Activated CD8-positive, alpha-beta T cell treated with anti-CD3 and anti-CD28 coated beads, Interleukin-2, amount 10 ng/mL, durations not matched to agents 7 days and 5 days (primary cell): ENCODE results near the gene RAB11FIP5. TPM values are rescaled to one million over a fixed set of nuclear protein-coding genes. Genes with fewer than 3 reads are reported as not detected.

Experiments
- ATAC-seq: fragments of 150-1000 bp; cut with Tn5 transposase; one replicate; pipeline ENCODE4 v1.10.0; 2021; ENCODE audit warnings: moderate library complexity
- CTCF ChIA-PET: fragments of 350-600 bp; sonication (Branson Sonifier 250); formaldehyde crosslinking; loops from one replicate; lab custom pipeline; 2021; ENCODE audit warnings: antibody characterized with exemption; lab: Charles Lee
- POLR2A ChIA-PET: fragments of 350-600 bp; sonication (Branson Sonifier 250); formaldehyde crosslinking; loops from one replicate; lab custom pipeline; 2021; ENCODE audit warnings: antibody characterized with exemption; lab: Charles Lee
- DNase-seq: peaks from one replicate; pipeline ENCODE4 v3.0.0-alpha.2; 2020
- H3K27ac Mint-ChIP-seq: one replicate; pipeline ENCODE4 v1.8.0; 2021; ENCODE audit warnings: mild to moderate bottlenecking, mixed read lengths
- H3K27me3 Mint-ChIP-seq: one replicate; pipeline ENCODE4 v1.8.0; 2021; ENCODE audit warnings: low read depth, mixed read lengths
- H3K36me3 Mint-ChIP-seq: one replicate; pipeline ENCODE4 v1.8.0; 2021; ENCODE audit warnings: low read depth, mixed read lengths
- H3K4me1 Mint-ChIP-seq: one replicate; pipeline ENCODE4 v1.8.0; 2021; ENCODE audit warnings: low read depth, mixed read lengths
- H3K4me3 Mint-ChIP-seq: one replicate; pipeline ENCODE4 v1.8.0; 2021; ENCODE audit warnings: mild to moderate bottlenecking, mixed read lengths
- H3K9me3 Mint-ChIP-seq: one replicate; pipeline ENCODE4 v1.8.0; 2022; ENCODE audit warnings: mixed read lengths; ENCODE audit not compliant: insufficient read depth
- total RNA-seq, 2 experiments: library from RNA; stranded (reverse); gene quantifications; one replicate each; pipeline ENCODE4 v1.2.3, GENCODE V29; 2021

Gene RAB11FIP5
- total RNA-seq, 2 experiments from 2014 or later: 1.4 to 1.7 TPM

GRCh38 chr2:73080321-73081131, 32.2 kb downstream of the RAB11FIP5 start:
- no peak for DNase-seq
- Mint-ChIP-seq H3K27me3 (no peaks in the 10 kb centered on the region), H3K36me3 (no peaks in the 10 kb centered on the region), H3K27ac (no peak overlapping the region), H3K4me3 (no peak overlapping the region), H3K9me3 (no peaks in the 10 kb centered on the region), H3K4me1 (no peaks in the 10 kb centered on the region)
- ChIA-PET CTCF (no interaction called here), POLR2A (no interaction called here)
- no peak for ATAC-seq

DNA sequence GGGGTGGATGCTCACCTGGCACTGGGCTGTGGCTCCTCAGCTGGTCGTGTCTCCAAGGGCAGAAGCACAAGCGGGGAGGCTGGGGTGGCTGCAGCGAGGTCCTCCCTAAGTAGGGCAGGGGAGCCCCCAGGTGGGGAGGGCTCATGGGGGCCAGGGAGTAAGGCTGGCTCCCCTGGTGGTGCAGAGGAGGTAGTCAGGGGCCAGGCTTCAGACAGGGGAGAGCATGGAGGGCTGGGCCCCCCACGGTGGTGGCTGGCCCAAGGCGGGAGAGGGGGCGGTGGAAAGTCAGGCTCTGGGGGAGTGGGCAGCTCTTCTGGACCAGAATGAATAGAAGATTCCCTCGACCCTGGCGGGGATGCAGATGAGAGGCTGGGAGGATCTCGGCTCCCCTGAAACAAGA, 33.1 kb downstream of the RAB11FIP5 start:
- Mint-ChIP-seq H3K27me3 (no peaks in the 10 kb centered on the region), H3K4me3 (no peak overlapping the region), H3K27ac (no peak overlapping the region), H3K36me3 (no peaks in the 10 kb centered on the region), H3K4me1 (no peaks in the 10 kb centered on the region), H3K9me3 (no peaks in the 10 kb centered on the region)
- ChIA-PET CTCF (no interaction called here), POLR2A (no interaction called here)
- ATAC-seq (no peak), DNase-seq (no peak)

GRCh38 chr2:73078457-73079411, 34.0 kb downstream of the RAB11FIP5 start:
- no peak for DNase-seq
- Mint-ChIP-seq H3K36me3 (no peaks in the 10 kb centered on the region), H3K27me3 (no peaks in the 10 kb centered on the region), H3K27ac (no peak overlapping the region), H3K4me3 (no peak overlapping the region), H3K9me3 (no peaks in the 10 kb centered on the region), H3K4me1 (no peaks in the 10 kb centered on the region)
- no peak for ATAC-seq
- POLR2A ChIA-PET: interaction anchor here (0.6 kb wide), 1 partner anchor 197 kb away, joined by 3 read pairs; no protein-coding TSS in a partner anchor
- CTCF ChIA-PET: interaction anchor here (0.8 kb wide), 1 partner anchor 98 kb away, joined by 4 read pairs; no protein-coding TSS in a partner anchor

DNA sequence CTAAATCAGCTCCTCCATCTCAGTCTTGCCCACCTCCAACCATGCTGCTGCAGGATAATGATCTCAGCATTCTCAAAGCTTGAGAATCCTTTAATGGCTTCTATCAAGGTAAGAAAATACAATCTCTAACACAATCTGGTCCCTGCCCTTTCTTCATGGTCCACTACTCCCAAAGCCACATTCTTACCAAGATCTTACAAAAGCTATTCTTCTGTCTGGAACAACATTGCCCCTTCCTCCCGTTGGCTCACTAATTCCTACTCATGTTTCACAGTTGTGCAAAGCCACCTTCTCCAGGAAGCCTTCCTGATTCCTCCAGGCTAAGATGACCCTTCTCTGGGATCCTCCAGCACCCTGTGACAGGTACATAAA, 35.3 kb downstream of the RAB11FIP5 start:
- Mint-ChIP-seq H3K4me3 (no peak overlapping the region), H3K27ac (no peak overlapping the region), H3K36me3 (no peaks in the 10 kb centered on the region), H3K4me1 (peaks cover 4% of the 10 kb centered on the region), H3K9me3 (no peaks in the 10 kb centered on the region), H3K27me3 (no peaks in the 10 kb centered on the region)
- ChIA-PET CTCF (interaction anchor here (0.8 to 1.7 kb wide), 4 partner anchors 8 to 100 kb away, joined by 3 to 6 read pairs (median 4); no protein-coding TSS in a partner anchor), POLR2A (no interaction called here)
- no peak for DNase-seq
- ATAC-seq: no peak

DNA sequence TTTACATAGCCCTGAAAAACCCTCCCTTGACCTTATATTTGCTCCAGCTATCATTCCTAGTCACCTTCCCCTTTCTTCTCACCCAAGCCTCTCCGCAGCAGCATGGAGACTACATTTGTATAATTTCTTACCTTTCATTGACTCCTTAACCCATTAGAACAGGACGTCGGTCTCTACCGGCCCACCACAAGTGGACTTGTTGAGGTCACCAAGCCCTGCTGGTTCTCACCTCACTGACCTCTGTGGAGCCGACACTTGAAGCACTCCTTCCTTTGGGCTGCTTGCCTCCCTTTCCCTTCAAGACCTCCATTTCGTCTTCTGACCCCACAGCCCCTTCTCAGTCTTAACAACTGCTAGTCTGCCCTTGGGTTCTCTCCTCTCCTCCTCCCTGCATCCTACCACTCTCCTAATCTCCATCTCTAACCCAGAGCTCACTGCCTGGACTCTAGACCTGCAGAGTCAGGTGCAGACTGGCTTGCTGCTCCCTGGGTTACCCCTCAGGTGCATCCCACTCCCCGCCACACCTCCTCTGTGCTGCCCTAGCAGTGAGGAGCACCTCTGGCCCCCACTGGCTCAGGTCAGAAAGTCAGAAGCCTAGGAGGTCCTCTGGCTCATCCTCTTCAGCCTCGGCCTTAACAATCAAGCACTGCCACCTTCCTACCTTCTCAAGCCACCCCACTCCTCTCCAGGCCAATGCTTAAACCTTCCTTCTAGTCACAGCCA, 35.9 kb downstream of the RAB11FIP5 start:
- ChIA-PET CTCF (interaction anchor here (1.3 to 1.7 kb wide), 3 partner anchors 8 to 101 kb away, joined by 3 to 6 read pairs (median 3); no protein-coding TSS in a partner anchor), POLR2A (no interaction called here)
- no peak overlapping the region for H3K4me3 Mint-ChIP-seq
- H3K27me3 Mint-ChIP-seq: no peaks in the 10 kb centered on the region
- ATAC-seq (no peak), DNase-seq (no peak)
- peaks cover 8% of the 10 kb centered on the region for H3K4me1 Mint-ChIP-seq
- no peaks in the 10 kb centered on the region for H3K9me3 Mint-ChIP-seq
- H3K36me3 Mint-ChIP-seq: no peaks in the 10 kb centered on the region
- H3K27ac Mint-ChIP-seq: no peak overlapping the region

DNA sequence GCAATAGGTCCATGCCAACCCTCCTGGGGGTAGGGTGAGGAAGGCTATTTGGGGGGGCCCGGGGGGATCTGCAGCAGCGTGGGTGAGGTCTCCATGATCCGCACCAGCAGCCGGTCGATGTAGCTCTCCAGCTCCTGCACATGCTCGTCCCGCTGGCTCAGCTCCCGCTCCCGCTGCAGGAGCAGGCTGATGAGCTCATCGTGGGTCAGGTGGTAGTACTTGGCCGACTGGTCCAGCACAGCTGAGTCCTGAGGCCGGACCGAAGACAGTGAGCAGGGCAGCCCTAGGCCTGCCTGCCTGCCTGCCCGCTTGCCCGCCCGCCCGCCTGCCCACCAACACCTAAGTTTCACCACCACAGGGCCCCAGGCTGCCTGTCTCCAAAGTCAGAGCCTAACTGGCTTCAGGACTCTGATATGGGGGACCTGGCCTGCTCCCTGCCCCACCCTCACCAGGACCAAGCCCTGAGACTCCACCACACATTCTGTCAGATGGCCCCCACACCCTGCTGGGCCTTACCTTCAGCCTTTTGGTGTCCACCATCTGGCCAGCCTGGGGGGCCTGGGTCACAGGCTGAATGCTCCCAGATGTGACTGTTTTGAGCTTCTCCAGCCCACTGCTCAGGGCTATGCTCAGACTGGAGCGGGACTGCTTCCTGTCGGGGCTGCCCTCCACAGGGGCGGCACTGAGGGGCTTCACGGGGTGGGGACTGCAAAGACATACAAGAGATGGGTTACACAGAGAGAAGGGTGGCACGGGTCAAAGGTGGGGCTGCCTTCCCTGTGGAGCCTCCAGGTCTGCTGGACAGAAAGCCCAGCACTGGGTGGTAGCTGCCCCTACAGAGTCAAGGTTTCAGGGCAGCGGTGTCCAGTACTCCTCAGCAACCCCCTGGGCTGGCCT, 37.0 kb downstream of the RAB11FIP5 start:
- Mint-ChIP-seq H3K4me1 (peaks cover 8% of the 10 kb centered on the region), H3K27ac (no peak overlapping the region), H3K36me3 (no peaks in the 10 kb centered on the region), H3K9me3 (no peaks in the 10 kb centered on the region), H3K27me3 (no peaks in the 10 kb centered on the region), H3K4me3 (no peak overlapping the region)
- ATAC-seq (no peak), DNase-seq (no peak)
- ChIA-PET CTCF (interaction anchor here (1.4 to 1.7 kb wide), 3 partner anchors 9 to 102 kb away, joined by 4 to 6 read pairs (median 4); no protein-coding TSS in a partner anchor), POLR2A (no interaction called here)

GRCh38 chr2:73074110-73075069, 38.4 kb downstream of the RAB11FIP5 start:
- DNase-seq (no peak), ATAC-seq (no peak)
- Mint-ChIP-seq H3K4me1 (peaks cover 16% of the 10 kb centered on the region), H3K36me3 (no peaks in the 10 kb centered on the region), H3K4me3 (no peak overlapping the region), H3K27me3 (no peaks in the 10 kb centered on the region), H3K27ac (no peak overlapping the region), H3K9me3 (no peaks in the 10 kb centered on the region)
- ChIA-PET CTCF (interaction anchor here (1.4 to 3.9 kb wide), 4 partner anchors 10 to 103 kb away, joined by 3 to 22 read pairs (median 8); no protein-coding TSS in a partner anchor), POLR2A (no interaction called here)

GRCh38 chr2:73072416-73072815, 40.3 kb downstream of the RAB11FIP5 start:
- POLR2A ChIA-PET: interaction anchor here (0.6 to 1.8 kb wide), 2 partner anchors 105 to 161 kb away, joined by 3 to 7 read pairs; partner anchors contain the start of genes CCT7 and PRADC1
- no peaks in the 10 kb centered on the region for H3K36me3 Mint-ChIP-seq
- H3K27me3 Mint-ChIP-seq: no peaks in the 10 kb centered on the region
- H3K9me3 Mint-ChIP-seq: no peaks in the 10 kb centered on the region
- peaks cover 28% of the 10 kb centered on the region for H3K4me1 Mint-ChIP-seq
- DNase-seq (no peak), ATAC-seq (no peak)
- peak overlapping the region; percentile 79 for H3K4me3 Mint-ChIP-seq
- CTCF ChIA-PET: interaction anchor here (0.8 to 3.9 kb wide), 5 partner anchors 12 to 140 kb away, joined by 3 to 22 read pairs (median 3); no protein-coding TSS in a partner anchor
- peak overlapping the region; percentile 85 for H3K27ac Mint-ChIP-seq

- Mint-ChIP-seq H3K4me1 (peaks cover 28% of the 10 kb centered on the region), H3K36me3 (peaks cover 3% of the 10 kb centered on the region), H3K9me3 (no peaks in the 10 kb centered on the region), H3K27ac (peak overlapping the region; percentile 85), H3K27me3 (no peaks in the 10 kb centered on the region), H3K4me3 (peak overlapping the region; percentile 79)
- ChIA-PET POLR2A (interaction anchor here (1.8 kb wide), 1 partner anchor 161 kb away, joined by 7 read pairs; the partner anchor contains the start of genes CCT7 and PRADC1), CTCF (interaction anchor here (2.9 to 3.9 kb wide), 2 partner anchors 12 to 105 kb away, joined by 13 to 22 read pairs; no protein-coding TSS in a partner anchor)
- DNase-seq (peak; percentile 48), ATAC-seq (peak; percentile 8)
Measured at GRCh38 chr2:73072129-73072395, 40.7 kb downstream of the RAB11FIP5 start.
